ENCODE results near the gene ABCC9.

- TF ChIP-seq POLR2A (IDR thresholded peaks at IDR 0.05) (no peak), CTCF (IDR thresholded peaks at IDR 0.05) (no peak), EP300 (IDR thresholded peaks at IDR 0.05) (no peak)
Observed at GRCh38 chr12:21934173-21934572, 7.1 kb downstream of the ABCC9 start.

All from ovary (tissue), 3 donors.